Vagina (tissue), 2 donors: ENCODE data around the gene OPRM1. TPM values are rescaled to one million over a fixed set of nuclear protein-coding genes. Genes with fewer than 3 reads are reported as not detected.

ENCODE experiments used
- DNase-seq, 2 donors: peaks; one replicate each; pipeline ENCODE4 v3.0.0-alpha.2; 2017; ENCODE audit errors: extremely low spot score in 2 of 2
- H3K27ac ChIP-seq: fragments of 200-600 bp; sonication (generic); one replicate; pipeline ENCODE4 v1.5.1; 2019
- H3K27me3 ChIP-seq: fragments of 200-600 bp; sonication (generic); one replicate; pipeline ENCODE4 v1.5.1; 2019
- H3K36me3 ChIP-seq, 2 donors: fragments of 200-600 bp; sonication (generic); one replicate each; pipeline ENCODE4 v1.5.1; 2017 to 2019
- H3K4me1 ChIP-seq: fragments of 200-600 bp; sonication (generic); one replicate; pipeline ENCODE4 v1.5.1; 2019
- H3K4me3 ChIP-seq, 2 donors: fragments of 200-600 bp; sonication (generic); 1 replicate in 1 of 2; 2 replicates in 1 of 2; pipeline ENCODE4 v1.5.1; 2016 to 2019
- H3K9me3 ChIP-seq: fragments of 200-600 bp; sonication (generic); one replicate; pipeline ENCODE4 v1.5.1; 2019
- POLR2A ChIP-seq, 2 donors: fragments of 450-650 bp; IDR thresholded peaks; one replicate each; pipeline ENCODE4 v1.6.1; 2017; ENCODE audit warnings: antibody characterized with exemption in 2 of 2, mild to moderate bottlenecking in 2 of 2, moderate library complexity in 2 of 2
- POLR2AphosphoS5 ChIP-seq, 2 donors: sonication (generic); formaldehyde crosslinking; IDR thresholded peaks; one replicate each; pipeline ENCODE4 v1.9.0; 2017; ENCODE audit warnings: antibody characterized with exemption in 2 of 2, mild to moderate bottlenecking in 2 of 2, low read depth in 1 of 2; ENCODE audit not compliant: insufficient read depth in 1 of 2
- intact Hi-C: fragments of 100-400 bp; cut with DNase I; formaldehyde crosslinking; loops from one replicate; pipeline ENCODE4 v1.15.1; 2023
- total RNA-seq: library from RNA; depleted of rRNA; stranded (reverse); fragments of >200 nt; gene quantifications from one replicate; pipeline ENCODE4 v1.2.3, GENCODE V29; 2016
- TF ChIP-seq, protein P1 (sequence below), 3 experiments: fragments of 450-650 bp in 2 of 3; fragments of 200-600 bp in 1 of 3; sonication (generic) in 1 of 3; IDR thresholded peaks; one replicate each; pipeline ENCODE4 v1.5.1; 2017 to 2019; ENCODE audit warnings: antibody characterized with exemption in 3 of 3, mild to moderate bottlenecking in 2 of 3, moderate library complexity in 2 of 3

OPRM1 gene
- total RNA-seq, 1 donor from 2014 or later = 0.98 TPM

DNA sequence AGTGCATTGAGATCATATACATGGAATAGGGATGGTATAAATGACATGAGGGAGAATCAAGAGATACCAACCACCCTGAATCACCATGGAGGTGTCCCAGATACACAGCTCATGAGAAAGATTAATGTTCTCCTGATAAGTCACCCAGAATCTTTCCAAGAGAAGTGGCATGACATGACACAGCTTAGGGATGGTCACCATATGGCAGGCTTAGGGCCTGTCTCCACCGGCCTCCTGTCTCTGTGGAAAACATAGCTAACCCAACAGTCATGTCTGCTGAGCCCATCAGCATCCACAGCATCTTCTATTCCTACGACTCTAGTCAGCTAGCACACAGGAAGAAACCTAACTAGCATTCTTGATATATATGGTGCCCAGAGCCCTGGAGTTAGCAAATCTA, 184.3 kb downstream of the OPRM1 start:
- Histone ChIP-seq H3K4me3 (no peak overlapping the region), H3K36me3 (no peaks in the 10 kb centered on the region), H3K27ac (no peak overlapping the region), H3K27me3 (no peaks in the 10 kb centered on the region), H3K9me3 (no peaks in the 10 kb centered on the region), H3K4me1 (no peaks in the 10 kb centered on the region)
- intact Hi-C loops = no loop called here
- TF ChIP-seq POLR2AphosphoS5 (IDR thresholded peaks at IDR 0.05; ENCODE audit: insufficient read depth in 1 of 2, low read depth in 1 of 2) (no peak), POLR2A (IDR thresholded peaks at IDR 0.05) (no peak)
- TF ChIP-seq, protein P1, sequence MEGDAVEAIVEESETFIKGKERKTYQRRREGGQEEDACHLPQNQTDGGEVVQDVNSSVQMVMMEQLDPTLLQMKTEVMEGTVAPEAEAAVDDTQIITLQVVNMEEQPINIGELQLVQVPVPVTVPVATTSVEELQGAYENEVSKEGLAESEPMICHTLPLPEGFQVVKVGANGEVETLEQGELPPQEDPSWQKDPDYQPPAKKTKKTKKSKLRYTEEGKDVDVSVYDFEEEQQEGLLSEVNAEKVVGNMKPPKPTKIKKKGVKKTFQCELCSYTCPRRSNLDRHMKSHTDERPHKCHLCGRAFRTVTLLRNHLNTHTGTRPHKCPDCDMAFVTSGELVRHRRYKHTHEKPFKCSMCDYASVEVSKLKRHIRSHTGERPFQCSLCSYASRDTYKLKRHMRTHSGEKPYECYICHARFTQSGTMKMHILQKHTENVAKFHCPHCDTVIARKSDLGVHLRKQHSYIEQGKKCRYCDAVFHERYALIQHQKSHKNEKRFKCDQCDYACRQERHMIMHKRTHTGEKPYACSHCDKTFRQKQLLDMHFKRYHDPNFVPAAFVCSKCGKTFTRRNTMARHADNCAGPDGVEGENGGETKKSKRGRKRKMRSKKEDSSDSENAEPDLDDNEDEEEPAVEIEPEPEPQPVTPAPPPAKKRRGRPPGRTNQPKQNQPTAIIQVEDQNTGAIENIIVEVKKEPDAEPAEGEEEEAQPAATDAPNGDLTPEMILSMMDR (IDR thresholded peaks at IDR 0.05) = no peak
- DNase-seq = no peak

DNA sequence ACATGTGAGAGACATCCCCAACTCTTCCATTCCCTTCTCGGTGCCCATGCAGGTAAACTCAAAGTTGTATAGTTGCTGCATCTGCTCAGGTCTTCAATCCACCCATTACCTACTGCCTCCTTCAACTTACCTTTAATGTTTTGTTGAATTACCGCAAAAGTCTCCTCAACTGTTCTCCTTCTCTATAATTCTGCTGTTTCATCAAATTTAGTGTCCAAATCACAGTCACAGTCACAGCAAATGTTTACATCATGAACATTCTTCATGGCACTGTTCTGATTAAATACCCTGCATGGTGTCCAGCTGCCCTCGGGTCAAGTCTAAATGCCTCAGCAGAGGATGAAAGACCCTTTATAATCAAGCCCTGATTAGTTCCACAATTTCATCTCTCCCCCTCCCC, 187.4 kb downstream of the OPRM1 start:
- Histone ChIP-seq H3K27ac (no peak overlapping the region), H3K36me3 (no peaks in the 10 kb centered on the region), H3K4me3 (no peak overlapping the region), H3K9me3 (no peaks in the 10 kb centered on the region), H3K27me3 (no peaks in the 10 kb centered on the region), H3K4me1 (no peaks in the 10 kb centered on the region)
- no peak for TF ChIP-seq POLR2A (IDR thresholded peaks at IDR 0.05)
- TF ChIP-seq POLR2AphosphoS5 (IDR thresholded peaks at IDR 0.05; ENCODE audit: insufficient read depth in 1 of 2, low read depth in 1 of 2) = no peak
- TF ChIP-seq, protein P1 (IDR thresholded peaks at IDR 0.05) = no peak
- intact Hi-C loops = no loop called here
- no peak for DNase-seq

DNA sequence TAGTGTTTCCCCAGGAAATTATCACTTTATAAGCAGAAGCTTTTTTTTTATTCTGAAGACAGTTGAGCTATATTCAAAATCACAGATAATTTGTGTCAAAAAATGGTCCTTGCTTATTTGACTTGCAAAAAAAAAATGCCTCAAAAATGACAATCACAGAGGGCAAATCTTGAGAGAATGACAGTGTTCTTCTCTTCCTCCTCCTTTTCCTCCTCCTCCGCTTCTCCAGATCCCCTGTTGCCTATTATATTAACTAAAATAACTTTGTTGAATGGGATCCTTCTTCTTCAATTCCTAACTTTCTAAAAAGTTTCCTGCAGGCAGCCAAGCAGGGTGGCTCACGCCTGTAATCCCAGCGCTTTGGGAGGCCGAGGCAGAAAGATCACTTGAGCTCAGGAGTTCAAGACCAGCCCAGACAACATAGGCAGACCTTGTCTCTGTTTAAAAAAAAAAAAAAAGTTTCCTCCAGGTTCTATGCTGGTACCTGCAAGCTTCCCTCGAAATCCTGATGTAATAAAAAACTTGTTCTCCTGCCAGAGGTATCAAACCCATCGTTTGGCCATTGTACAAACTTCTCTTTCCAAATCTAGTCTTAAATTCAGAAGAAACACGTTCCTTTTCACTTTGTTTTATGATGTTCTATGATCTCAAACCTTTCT, 189.0 kb downstream of the OPRM1 start:
- Histone ChIP-seq H3K4me1 (no peaks in the 10 kb centered on the region), H3K27ac (no peak overlapping the region), H3K27me3 (no peaks in the 10 kb centered on the region), H3K4me3 (no peak overlapping the region), H3K9me3 (no peaks in the 10 kb centered on the region), H3K36me3 (no peaks in the 10 kb centered on the region)
- intact Hi-C loops = no loop called here
- TF ChIP-seq, protein P1 (IDR thresholded peaks at IDR 0.05) = no peak
- no peak for TF ChIP-seq POLR2AphosphoS5 (IDR thresholded peaks at IDR 0.05; ENCODE audit: insufficient read depth in 1 of 2, low read depth in 1 of 2)
- no peak for TF ChIP-seq POLR2A (IDR thresholded peaks at IDR 0.05)
- DNase-seq = no peak

DNA sequence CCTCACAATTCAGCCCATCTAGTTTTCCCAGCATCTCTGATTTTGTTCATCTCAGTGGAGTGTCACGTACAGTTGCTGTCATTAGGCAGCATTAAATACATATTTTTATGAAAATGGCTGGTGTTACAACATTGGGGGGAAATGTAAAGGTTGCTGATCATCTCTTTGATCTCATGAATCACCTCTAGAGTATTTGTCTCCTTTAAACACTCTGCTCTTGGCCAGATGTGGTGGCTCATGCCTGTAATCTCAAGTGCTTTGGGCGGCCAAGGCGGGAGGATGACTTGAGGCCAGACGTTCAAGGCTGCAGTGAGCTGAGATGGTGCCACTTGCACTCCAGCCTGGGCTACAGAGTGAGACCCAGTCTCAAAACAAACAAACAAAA, 189.5 kb downstream of the OPRM1 start:
- no peaks in the 10 kb centered on the region for H3K36me3 ChIP-seq
- TF ChIP-seq, protein P1 (IDR thresholded peaks at IDR 0.05) = no peak
- TF ChIP-seq POLR2AphosphoS5 (IDR thresholded peaks at IDR 0.05; ENCODE audit: insufficient read depth in 1 of 2, low read depth in 1 of 2) (no peak), POLR2A (IDR thresholded peaks at IDR 0.05) (no peak)
- intact Hi-C loops = no loop called here
- no peaks in the 10 kb centered on the region for H3K27me3 ChIP-seq
- no peaks in the 10 kb centered on the region for H3K4me1 ChIP-seq
- H3K9me3 ChIP-seq = no peaks in the 10 kb centered on the region
- H3K4me3 ChIP-seq = no peak overlapping the region
- H3K27ac ChIP-seq = no peak overlapping the region
- no peak for DNase-seq

DNA sequence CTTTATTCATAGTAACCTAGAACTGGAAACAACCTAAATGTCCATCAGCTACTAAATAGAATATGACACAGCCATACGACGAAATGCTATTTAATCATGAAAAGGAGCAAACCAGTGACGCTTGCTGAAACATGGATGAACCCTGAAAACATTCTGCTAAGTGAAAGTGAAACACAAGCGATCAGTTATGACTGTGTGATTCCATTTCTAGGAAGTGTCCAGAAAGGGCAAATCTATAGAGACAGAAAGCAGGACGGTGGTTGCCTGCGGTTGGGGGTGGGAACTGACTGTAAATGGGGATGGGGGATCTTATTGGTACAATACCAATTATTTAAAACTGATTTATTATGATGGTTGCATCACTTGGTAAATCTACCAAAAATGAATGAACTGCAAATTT, 190.7 kb downstream of the OPRM1 start:
- H3K36me3 ChIP-seq = no peaks in the 10 kb centered on the region
- intact Hi-C loops = no loop called here
- no peaks in the 10 kb centered on the region for H3K9me3 ChIP-seq
- no peak overlapping the region for H3K4me3 ChIP-seq
- H3K27me3 ChIP-seq = no peaks in the 10 kb centered on the region
- DNase-seq = no peak
- no peak for TF ChIP-seq POLR2AphosphoS5 (IDR thresholded peaks at IDR 0.05; ENCODE audit: insufficient read depth in 1 of 2, low read depth in 1 of 2)
- TF ChIP-seq, protein P1 (IDR thresholded peaks at IDR 0.05) = no peak
- no peak for TF ChIP-seq POLR2A (IDR thresholded peaks at IDR 0.05)
- no peak overlapping the region for H3K27ac ChIP-seq
- no peaks in the 10 kb centered on the region for H3K4me1 ChIP-seq
